LNCaP clone FGC (cell line): ENCODE results near the gene LRFN2.
A peak's percentile ranks its signal among the peaks of the same experiment; 100 is the strongest.

ENCODE experiments used
- DNase-seq: peaks from one replicate; pipeline ENCODE4 v3.0.0-alpha.2; 2011; ENCODE audit warnings: low read depth
- H3K4me3 ChIP-seq: 2 replicates; pipeline ENCODE4 v1.5.1; 2011; ENCODE audit warnings: mild to moderate bottlenecking, low read depth, low read length, control low read depth
- TF ChIP-seq, protein P1 (sequence below): IDR thresholded peaks from 2 replicates; pipeline ENCODE4 v1.5.1; 2012; ENCODE audit warnings: mild to moderate bottlenecking; ENCODE audit not compliant: control insufficient read depth, insufficient read depth; ENCODE audit errors: extremely low read depth

Gene LRFN2

DNA sequence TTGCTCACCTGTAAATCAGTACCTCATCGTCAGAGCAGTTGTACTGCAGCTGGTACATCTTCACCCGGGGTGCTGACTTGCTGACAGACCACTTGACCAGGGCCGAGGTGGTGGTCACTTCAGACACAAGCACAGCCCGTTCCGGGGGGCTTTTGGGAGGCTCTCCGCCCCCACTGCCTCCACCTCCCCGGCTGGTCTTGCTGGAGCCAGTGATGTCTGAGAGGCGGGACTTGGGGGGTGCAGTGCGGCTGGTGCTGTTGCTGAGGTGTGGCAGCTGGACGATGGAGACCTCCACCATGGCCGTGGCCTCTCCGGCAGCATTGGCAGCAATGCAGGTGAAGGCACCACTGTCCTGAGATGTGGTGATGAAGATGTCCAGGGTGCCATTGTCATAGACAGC lies 155.5 kb downstream of the LRFN2 start:
- TF ChIP-seq, protein P1, sequence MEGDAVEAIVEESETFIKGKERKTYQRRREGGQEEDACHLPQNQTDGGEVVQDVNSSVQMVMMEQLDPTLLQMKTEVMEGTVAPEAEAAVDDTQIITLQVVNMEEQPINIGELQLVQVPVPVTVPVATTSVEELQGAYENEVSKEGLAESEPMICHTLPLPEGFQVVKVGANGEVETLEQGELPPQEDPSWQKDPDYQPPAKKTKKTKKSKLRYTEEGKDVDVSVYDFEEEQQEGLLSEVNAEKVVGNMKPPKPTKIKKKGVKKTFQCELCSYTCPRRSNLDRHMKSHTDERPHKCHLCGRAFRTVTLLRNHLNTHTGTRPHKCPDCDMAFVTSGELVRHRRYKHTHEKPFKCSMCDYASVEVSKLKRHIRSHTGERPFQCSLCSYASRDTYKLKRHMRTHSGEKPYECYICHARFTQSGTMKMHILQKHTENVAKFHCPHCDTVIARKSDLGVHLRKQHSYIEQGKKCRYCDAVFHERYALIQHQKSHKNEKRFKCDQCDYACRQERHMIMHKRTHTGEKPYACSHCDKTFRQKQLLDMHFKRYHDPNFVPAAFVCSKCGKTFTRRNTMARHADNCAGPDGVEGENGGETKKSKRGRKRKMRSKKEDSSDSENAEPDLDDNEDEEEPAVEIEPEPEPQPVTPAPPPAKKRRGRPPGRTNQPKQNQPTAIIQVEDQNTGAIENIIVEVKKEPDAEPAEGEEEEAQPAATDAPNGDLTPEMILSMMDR: no peak
- H3K4me3 ChIP-seq: no peak overlapping the region
- no peak for DNase-seq

DNA sequence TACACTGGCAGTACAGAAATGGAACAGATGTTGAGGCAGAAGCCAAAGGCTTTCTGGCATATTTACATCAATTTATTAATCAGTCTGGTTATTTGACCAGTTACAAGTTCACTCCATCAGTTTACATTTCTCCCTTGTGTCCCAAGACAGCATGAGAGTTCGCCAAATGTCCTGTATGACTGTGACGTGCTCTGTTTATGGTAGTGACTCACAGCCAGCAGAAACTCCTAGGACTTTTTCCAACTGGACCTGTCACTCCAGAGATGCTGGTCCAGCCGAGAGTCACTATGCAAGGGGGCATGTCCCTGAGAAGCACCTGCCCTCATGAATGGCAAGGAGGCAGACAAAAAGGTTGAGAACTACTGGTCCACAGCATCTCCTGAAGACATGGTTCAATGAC lies 160.0 kb downstream of the LRFN2 start:
- DNase-seq: peak; percentile 86
- TF ChIP-seq, protein P1: no peak
- H3K4me3 ChIP-seq: no peak overlapping the region

DNA sequence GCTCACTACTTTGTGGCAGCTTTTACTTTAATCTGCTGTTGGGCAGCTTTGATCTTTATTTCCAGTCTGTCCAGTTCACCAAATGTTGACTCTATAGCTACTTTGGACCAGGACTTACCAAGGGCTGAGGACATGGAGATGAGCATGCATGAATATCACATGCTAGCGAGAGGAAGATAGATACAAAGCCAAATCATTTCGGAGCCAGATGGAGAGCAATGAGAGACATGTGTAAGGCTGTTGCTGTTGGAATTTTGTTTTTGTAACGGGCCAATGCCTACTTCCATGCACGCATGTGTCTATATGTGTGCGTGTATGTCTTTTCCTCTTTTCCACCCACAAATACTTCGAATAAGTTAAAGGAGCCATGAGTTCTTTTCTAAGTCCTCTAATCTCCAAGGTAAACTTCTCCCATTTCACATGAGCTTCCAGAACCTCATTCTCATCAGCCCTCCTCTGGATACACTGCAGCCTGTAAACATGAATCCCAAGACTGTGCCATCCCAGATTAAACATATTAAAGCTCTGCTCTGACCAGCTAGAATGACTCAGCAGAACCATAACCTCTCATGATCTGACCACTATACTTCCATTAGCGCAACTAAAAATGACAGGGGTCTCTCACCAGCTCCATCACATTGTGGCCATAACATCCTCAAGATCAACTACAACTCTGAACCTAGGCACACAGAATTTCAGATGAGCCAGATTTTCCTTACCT lies 160.7 kb downstream of the LRFN2 start:
- H3K4me3 ChIP-seq: no peak overlapping the region
- TF ChIP-seq, protein P1: no peak
- DNase-seq: no peak

DNA sequence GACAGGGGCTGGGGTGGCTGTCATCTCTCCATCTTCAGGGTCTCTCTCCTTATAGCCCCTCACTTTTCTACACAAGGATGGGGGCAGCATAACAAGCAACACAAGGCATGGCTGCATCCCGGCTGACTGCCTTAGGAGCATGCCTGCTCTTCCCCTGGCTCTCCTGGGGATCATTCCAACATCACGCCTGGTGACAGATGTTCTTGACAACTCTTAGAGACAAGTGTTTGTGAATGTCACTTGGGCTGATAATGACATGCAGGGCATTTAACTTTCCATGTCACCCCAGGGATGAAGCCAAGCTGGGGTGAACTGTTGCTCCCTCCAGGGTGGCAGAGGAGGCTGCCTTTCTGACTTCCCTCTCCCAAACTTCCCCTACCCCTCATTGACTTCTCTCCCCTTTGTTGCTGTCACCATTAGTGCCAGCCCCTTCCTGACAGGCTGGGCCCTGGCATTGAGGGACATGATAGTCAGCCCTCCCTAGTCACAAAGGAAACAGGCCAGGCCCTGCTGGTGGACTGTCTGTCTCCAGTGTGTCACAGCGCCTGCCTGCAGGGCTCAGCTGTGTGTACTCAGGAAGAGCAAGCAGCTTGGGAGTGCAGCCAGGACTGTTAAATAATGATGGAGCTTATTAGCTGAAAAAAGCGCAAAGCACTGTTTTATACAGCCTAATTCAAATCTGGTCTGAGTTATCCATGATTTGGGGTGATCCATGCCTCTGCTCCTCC lies 161.8 kb downstream of the LRFN2 start:
- H3K4me3 ChIP-seq: no peak overlapping the region
- TF ChIP-seq, protein P1: no peak
- DNase-seq: peak; percentile 81

DNA sequence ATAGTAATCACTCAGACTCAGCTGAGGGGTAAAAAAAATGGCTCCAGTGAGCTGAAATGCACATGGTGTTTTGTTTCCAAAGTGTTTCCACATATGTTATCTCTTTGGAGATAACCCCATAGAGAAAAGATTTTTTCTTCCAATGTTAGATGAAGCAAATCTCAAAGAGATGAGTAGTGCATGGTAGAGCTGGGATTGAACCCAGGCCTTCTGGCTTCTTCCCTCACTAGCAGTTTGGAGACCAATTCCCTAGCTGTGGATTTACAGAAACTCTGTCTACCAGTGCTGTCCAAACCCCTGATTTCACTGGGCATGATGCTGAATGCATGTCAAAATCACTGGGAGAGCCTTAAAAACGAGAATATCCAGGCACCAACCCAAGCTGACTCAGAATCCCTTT lies 165.1 kb downstream of the LRFN2 start:
- DNase-seq: no peak
- no peak overlapping the region for H3K4me3 ChIP-seq
- TF ChIP-seq, protein P1: no peak

DNA sequence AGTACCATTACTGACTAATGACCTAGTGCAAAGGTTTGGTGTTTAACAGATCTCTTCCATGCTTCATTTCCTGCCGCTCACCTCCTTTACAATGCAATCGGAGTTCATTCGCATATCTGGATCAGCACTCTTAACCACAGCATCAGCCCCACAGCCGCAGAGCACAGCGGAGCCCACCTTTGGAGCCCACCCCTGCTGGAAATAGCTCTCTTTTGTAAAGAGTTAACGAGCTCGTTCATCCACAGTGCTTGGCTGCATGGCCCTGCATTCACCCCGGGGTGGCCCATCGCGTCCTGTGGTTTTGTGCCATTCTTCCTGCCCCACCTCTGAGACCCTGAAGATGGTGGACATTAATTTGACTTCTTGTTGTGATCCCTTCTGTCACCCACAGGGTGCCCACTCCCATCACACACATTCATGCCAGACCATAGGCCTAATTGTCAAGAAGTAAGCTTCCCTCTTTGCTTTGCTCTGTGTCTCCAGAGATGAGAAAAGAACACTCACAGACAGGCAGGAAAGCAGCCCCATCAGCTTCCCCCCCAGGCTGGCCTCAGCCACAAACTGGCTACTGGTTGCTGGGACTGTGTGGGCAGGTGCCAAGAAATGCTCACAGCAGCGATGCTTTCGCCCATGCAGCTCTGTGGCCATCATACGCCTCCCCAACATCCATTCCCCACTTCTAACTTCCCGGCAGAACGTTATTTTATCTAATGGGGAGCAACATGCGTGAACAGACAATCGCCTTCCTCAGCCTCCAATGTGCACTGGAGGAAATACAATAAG lies 167.0 kb downstream of the LRFN2 start:
- TF ChIP-seq, protein P1: no peak
- no peak for DNase-seq
- H3K4me3 ChIP-seq: no peak overlapping the region
